B cell (primary cell): Measurements from ENCODE around the gene UNC93B1.
"Not testable (repeated sequence)": the region's sequence is repeated elsewhere in the genome, so short reads cannot be mapped to it uniquely, and the experiment has no call there.

ENCODE experiments used
- EZH2 ChIP-seq: IDR thresholded peaks from 2 replicates; pipeline ENCODE4 v1.6.1; 2012; ENCODE audit warnings: borderline replicate concordance, low read depth, mild to moderate bottlenecking, moderate library complexity, low read length; ENCODE audit not compliant: insufficient read depth, poor library complexity, severe bottlenecking
- TF ChIP-seq, protein P1 (sequence below): fragments of 200-600 bp; IDR thresholded peaks from one replicate; pipeline ENCODE4 v1.8.0; 2022; ENCODE audit warnings: antibody characterized with exemption, mild to moderate bottlenecking

- TF ChIP-seq EZH2 = not testable (repeated sequence)
- TF ChIP-seq, protein P1, sequence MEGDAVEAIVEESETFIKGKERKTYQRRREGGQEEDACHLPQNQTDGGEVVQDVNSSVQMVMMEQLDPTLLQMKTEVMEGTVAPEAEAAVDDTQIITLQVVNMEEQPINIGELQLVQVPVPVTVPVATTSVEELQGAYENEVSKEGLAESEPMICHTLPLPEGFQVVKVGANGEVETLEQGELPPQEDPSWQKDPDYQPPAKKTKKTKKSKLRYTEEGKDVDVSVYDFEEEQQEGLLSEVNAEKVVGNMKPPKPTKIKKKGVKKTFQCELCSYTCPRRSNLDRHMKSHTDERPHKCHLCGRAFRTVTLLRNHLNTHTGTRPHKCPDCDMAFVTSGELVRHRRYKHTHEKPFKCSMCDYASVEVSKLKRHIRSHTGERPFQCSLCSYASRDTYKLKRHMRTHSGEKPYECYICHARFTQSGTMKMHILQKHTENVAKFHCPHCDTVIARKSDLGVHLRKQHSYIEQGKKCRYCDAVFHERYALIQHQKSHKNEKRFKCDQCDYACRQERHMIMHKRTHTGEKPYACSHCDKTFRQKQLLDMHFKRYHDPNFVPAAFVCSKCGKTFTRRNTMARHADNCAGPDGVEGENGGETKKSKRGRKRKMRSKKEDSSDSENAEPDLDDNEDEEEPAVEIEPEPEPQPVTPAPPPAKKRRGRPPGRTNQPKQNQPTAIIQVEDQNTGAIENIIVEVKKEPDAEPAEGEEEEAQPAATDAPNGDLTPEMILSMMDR = not testable (repeated sequence)
These were observed 57.5 kb downstream of the UNC93B1 start for GRCh38 chr11:67946403-67946802.
